PC-9 (cell line): ENCODE results near the gene LMOD1. TPM values are rescaled to one million over a fixed set of nuclear protein-coding genes. Genes with fewer than 3 reads are reported as not detected.

Experiments used
- BruUV-seq: library from RNA; stranded (reverse); fragments of 400-500 nt; replicated peaks from 2 replicates; lab custom pipeline; 2021; lab: Mats Ljungman, UMichigan
- CTCF ChIA-PET: fragments of 300-600 bp; sonication (Branson Sonifier 250); formaldehyde crosslinking; loops from one replicate; lab custom pipeline; 2022; ENCODE audit warnings: antibody characterized with exemption; lab: Charles Lee
- POLR2A ChIA-PET: fragments of 300-600 bp; sonication (Branson Sonifier 250); formaldehyde crosslinking; loops from one replicate; lab custom pipeline; 2022; ENCODE audit warnings: antibody characterized with exemption; ENCODE audit not compliant: unreplicated experiment; lab: Charles Lee
- DNase-seq, 2 experiments: peaks; one replicate each; pipeline versions ENCODE4 v3.0.0 to v3.0.0-alpha.2; 2015 to 2022; ENCODE audit warnings: mixed read lengths in 1 of 2
- H2AFZ ChIP-seq: fragments of 200-600 bp; sonication (generic); 2 replicates; pipeline ENCODE4 v1.8.1; 2017; ENCODE audit warnings: antibody characterized with exemption
- H3F3A ChIP-seq: fragments of 200-600 bp; sonication (generic); 2 replicates; pipeline ENCODE4 v1.8.1; 2017; ENCODE audit warnings: antibody characterized with exemption, mild to moderate bottlenecking, low read depth; ENCODE audit not compliant: insufficient read depth
- H3K27ac ChIP-seq: fragments of 200-600 bp; sonication (generic); 2 replicates; pipeline ENCODE4 v1.6.1; 2016; ENCODE audit warnings: mixed run types
- H3K27me3 ChIP-seq: fragments of 200-600 bp; sonication (generic); 2 replicates; pipeline ENCODE4 v1.6.1; 2016; ENCODE audit warnings: low read depth, mixed run types; ENCODE audit not compliant: insufficient read depth
- H3K36me3 ChIP-seq: fragments of 200-600 bp; sonication (generic); 2 replicates; pipeline ENCODE4 v1.6.1; 2016; ENCODE audit warnings: low read depth, mixed run types
- H3K4me1 ChIP-seq: fragments of 200-600 bp; sonication (generic); replicated peaks from 2 replicates; pipeline ENCODE4 v1.6.1; 2016; ENCODE audit warnings: mixed run types; ENCODE audit not compliant: insufficient read depth
- H3K4me2 ChIP-seq: fragments of 200-600 bp; sonication (generic); 2 replicates; pipeline ENCODE4 v1.6.1; 2017; ENCODE audit warnings: mixed run types
- H3K4me3 ChIP-seq: fragments of 200-600 bp; sonication (generic); 2 replicates; pipeline ENCODE4 v1.6.1; 2016; ENCODE audit warnings: mixed run types
- H3K79me2 ChIP-seq: fragments of 200-600 bp; sonication (generic); 2 replicates; pipeline ENCODE4 v1.6.1; 2017; ENCODE audit warnings: low read depth, mixed run types
- H3K9me2 ChIP-seq: fragments of 200-600 bp; sonication (generic); 2 replicates; pipeline ENCODE4 v1.8.1; 2017; ENCODE audit warnings: mild to moderate bottlenecking; ENCODE audit not compliant: insufficient read depth
- H3K9me3 ChIP-seq: fragments of 200-600 bp; sonication (generic); 2 replicates; pipeline ENCODE4 v1.8.1; 2016; ENCODE audit warnings: low read depth; ENCODE audit not compliant: insufficient read depth
- H4K20me1 ChIP-seq: fragments of 200-600 bp; sonication (generic); 2 replicates; pipeline ENCODE4 v1.8.1; 2017; ENCODE audit not compliant: insufficient read depth
- CTCF ChIP-seq: fragments of 200-600 bp; sonication (generic); conservative IDR thresholded peaks from 2 replicates; pipeline ENCODE4 v1.6.1; 2017; ENCODE audit warnings: mixed run types, antibody characterized with exemption, mild to moderate bottlenecking, moderate library complexity
- EZH2 ChIP-seq: fragments of 200-600 bp; sonication (generic); IDR thresholded peaks from 2 replicates; pipeline ENCODE4 v1.8.0; 2017; ENCODE audit warnings: antibody characterized with exemption, low read depth
- intact Hi-C: fragments of 100-400 bp; cut with micrococcal nuclease; formaldehyde crosslinking; loops from one replicate; pipeline ENCODE4 v1.10.0; 2022; ENCODE audit not compliant: unreplicated experiment
- total RNA-seq: library from RNA; stranded (reverse); gene quantifications from 2 replicates; pipeline ENCODE4 v1.2.3, GENCODE V29; 2021

The LMOD1 gene
- total RNA-seq, 1 experiment from 2014 or later = 0.74 TPM

GRCh38 chr1:201945863-201946223 is 505 bp downstream of the LMOD1 start:
- POLR2A ChIA-PET = no interaction called here

DNA sequence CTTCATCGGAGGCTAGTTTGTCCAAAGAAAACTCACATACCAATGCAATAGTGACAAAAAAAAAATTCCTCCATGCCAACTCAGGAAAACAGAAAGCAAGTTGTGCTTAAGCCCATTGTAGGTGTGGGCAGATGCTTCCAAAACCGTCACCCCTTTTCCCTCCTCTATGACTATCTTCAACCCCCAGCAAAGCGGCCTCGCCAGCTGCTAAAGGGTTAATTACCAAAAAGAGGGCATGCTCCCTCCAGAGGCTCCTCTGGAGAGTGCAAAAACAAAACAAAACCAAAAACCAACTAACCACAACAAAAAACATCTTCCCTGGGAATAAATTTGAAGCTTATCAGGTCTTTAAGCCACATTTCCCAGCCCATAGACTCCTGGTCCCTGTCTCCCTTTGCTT is 1.2 kb downstream of the LMOD1 start:
- H4K20me1 ChIP-seq = no peaks in the 10 kb centered on the region
- no peaks in the 10 kb centered on the region for H3K79me2 ChIP-seq
- H3K9me2 ChIP-seq = no peaks in the 10 kb centered on the region
- no peak for DNase-seq
- H3F3A ChIP-seq = no peaks in the 10 kb centered on the region
- no peak overlapping the region for H3K4me2 ChIP-seq
- intact Hi-C loops = no loop called here
- H3K27me3 ChIP-seq = peaks cover 26% of the 10 kb centered on the region
- H3K4me1 ChIP-seq = peaks cover 17% of the 10 kb centered on the region
- TF ChIP-seq EZH2 (no peak), CTCF (peak; percentile 42; the same call in 1 of the 2 replicates)
- POLR2A ChIA-PET = interaction anchor here (0.5 to 0.7 kb wide), 2 partner anchors 97 to 187 kb away, joined by 3 to 4 read pairs; no protein-coding TSS in a partner anchor
- no peak overlapping the region for H3K4me3 ChIP-seq
- H3K36me3 ChIP-seq = no peaks in the 10 kb centered on the region
- no peaks in the 10 kb centered on the region for H3K9me3 ChIP-seq
- no peak overlapping the region for H2AFZ ChIP-seq
- CTCF ChIA-PET = interaction anchor here (0.6 kb wide), 1 partner anchor 240 kb away, joined by 9 read pairs; no protein-coding TSS in a partner anchor
- BruUV-seq = no TSS peak
- H3K27ac ChIP-seq = no peak overlapping the region

More at GRCh38 chr1:201945863-201946223, 505 bp downstream of the LMOD1 start:
- no TSS peak for BruUV-seq
- H3K9me3 ChIP-seq = no peaks in the 10 kb centered on the region
- H3K36me3 ChIP-seq = no peaks in the 10 kb centered on the region
- no peak for DNase-seq
- no peak overlapping the region for H3K4me3 ChIP-seq
- no peak overlapping the region for H2AFZ ChIP-seq
- intact Hi-C loops = loop anchor here (2.0 kb wide), 1 partner anchor 29 kb away; no protein-coding TSS in a partner anchor
- CTCF ChIA-PET = interaction anchor here (0.6 kb wide), 2 partner anchors 434 to 1572 kb away, joined by 3 to 8 read pairs; no protein-coding TSS in a partner anchor
- peaks cover 26% of the 10 kb centered on the region for H3K27me3 ChIP-seq
- H3K4me2 ChIP-seq = peak overlapping the region; percentile 32; the same call in 1 of the 2 replicates
- no peak overlapping the region for H3K27ac ChIP-seq
- no peaks in the 10 kb centered on the region for H4K20me1 ChIP-seq
- no peaks in the 10 kb centered on the region for H3F3A ChIP-seq
- H3K79me2 ChIP-seq = no peaks in the 10 kb centered on the region
- no peaks in the 10 kb centered on the region for H3K9me2 ChIP-seq
- H3K4me1 ChIP-seq = peaks cover 17% of the 10 kb centered on the region
- TF ChIP-seq EZH2 (no peak), CTCF (no peak)

- intact Hi-C loops = no loop called here
Measured at GRCh38 chr1:201944639-201945038, 1.7 kb downstream of the LMOD1 start.

More at GRCh38 chr1:201944639-201945038, 1.7 kb downstream of the LMOD1 start:
- Histone ChIP-seq H3K27ac (no peak overlapping the region), H3K4me1 (peaks cover 17% of the 10 kb centered on the region), H2AFZ (no peak overlapping the region), H3F3A (no peaks in the 10 kb centered on the region), H3K27me3 (peaks cover 26% of the 10 kb centered on the region), H3K4me2 (no peak overlapping the region), H4K20me1 (no peaks in the 10 kb centered on the region), H3K9me3 (no peaks in the 10 kb centered on the region), H3K4me3 (no peak overlapping the region), H3K79me2 (no peaks in the 10 kb centered on the region), H3K36me3 (no peaks in the 10 kb centered on the region), H3K9me2 (no peaks in the 10 kb centered on the region)
- ChIA-PET POLR2A (interaction anchor here (0.7 kb wide), 1 partner anchor 98 kb away, joined by 3 read pairs; no protein-coding TSS in a partner anchor), CTCF (interaction anchor here (0.6 kb wide), 1 partner anchor 240 kb away, joined by 9 read pairs; no protein-coding TSS in a partner anchor)
- no TSS peak for BruUV-seq
- TF ChIP-seq CTCF (no peak), EZH2 (no peak)
- no peak for DNase-seq
